ENCODE results near the gene PON3.

DNA sequence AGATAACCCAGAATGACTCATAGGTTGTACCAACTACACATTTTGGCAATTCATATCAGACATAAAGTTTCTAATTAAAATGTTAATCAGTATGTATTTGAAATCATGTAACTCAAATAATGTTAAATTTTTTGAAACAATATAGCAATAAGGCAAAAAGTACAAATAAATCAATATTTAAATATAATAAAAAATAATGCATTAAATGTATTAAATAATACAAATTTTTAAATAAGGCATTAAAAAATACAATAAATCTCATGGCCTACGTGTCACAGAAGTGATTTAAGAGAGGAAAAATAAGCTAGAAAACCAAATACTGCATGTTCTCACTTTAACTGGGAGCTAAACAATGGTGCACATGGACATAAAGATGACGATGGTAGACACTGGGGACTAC lies 29.5 kb upstream of the PON3 start:
- TF ChIP-seq, protein P1, sequence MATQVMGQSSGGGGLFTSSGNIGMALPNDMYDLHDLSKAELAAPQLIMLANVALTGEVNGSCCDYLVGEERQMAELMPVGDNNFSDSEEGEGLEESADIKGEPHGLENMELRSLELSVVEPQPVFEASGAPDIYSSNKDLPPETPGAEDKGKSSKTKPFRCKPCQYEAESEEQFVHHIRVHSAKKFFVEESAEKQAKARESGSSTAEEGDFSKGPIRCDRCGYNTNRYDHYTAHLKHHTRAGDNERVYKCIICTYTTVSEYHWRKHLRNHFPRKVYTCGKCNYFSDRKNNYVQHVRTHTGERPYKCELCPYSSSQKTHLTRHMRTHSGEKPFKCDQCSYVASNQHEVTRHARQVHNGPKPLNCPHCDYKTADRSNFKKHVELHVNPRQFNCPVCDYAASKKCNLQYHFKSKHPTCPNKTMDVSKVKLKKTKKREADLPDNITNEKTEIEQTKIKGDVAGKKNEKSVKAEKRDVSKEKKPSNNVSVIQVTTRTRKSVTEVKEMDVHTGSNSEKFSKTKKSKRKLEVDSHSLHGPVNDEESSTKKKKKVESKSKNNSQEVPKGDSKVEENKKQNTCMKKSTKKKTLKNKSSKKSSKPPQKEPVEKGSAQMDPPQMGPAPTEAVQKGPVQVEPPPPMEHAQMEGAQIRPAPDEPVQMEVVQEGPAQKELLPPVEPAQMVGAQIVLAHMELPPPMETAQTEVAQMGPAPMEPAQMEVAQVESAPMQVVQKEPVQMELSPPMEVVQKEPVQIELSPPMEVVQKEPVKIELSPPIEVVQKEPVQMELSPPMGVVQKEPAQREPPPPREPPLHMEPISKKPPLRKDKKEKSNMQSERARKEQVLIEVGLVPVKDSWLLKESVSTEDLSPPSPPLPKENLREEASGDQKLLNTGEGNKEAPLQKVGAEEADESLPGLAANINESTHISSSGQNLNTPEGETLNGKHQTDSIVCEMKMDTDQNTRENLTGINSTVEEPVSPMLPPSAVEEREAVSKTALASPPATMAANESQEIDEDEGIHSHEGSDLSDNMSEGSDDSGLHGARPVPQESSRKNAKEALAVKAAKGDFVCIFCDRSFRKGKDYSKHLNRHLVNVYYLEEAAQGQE (IDR thresholded peaks at IDR 0.05; ENCODE audit: insufficient read depth in 1 of 2, low read depth in 2 of 2, low read length in 1 of 2): no peak
- TF ChIP-seq, protein P2, sequence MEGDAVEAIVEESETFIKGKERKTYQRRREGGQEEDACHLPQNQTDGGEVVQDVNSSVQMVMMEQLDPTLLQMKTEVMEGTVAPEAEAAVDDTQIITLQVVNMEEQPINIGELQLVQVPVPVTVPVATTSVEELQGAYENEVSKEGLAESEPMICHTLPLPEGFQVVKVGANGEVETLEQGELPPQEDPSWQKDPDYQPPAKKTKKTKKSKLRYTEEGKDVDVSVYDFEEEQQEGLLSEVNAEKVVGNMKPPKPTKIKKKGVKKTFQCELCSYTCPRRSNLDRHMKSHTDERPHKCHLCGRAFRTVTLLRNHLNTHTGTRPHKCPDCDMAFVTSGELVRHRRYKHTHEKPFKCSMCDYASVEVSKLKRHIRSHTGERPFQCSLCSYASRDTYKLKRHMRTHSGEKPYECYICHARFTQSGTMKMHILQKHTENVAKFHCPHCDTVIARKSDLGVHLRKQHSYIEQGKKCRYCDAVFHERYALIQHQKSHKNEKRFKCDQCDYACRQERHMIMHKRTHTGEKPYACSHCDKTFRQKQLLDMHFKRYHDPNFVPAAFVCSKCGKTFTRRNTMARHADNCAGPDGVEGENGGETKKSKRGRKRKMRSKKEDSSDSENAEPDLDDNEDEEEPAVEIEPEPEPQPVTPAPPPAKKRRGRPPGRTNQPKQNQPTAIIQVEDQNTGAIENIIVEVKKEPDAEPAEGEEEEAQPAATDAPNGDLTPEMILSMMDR (IDR thresholded peaks at IDR 0.05): no peak

Measured in Panc1 (cell line).